Activated T-cell treated with anti-CD3 and anti-CD28 coated beads, Interleukin-2, amount 50 U/mL, for 72 hours (primary cell): Measurements from ENCODE around the gene BID. TPM values are rescaled to one million over a fixed set of nuclear protein-coding genes. Genes with fewer than 3 reads are reported as not detected.

Experiments
- ATAC-seq, 2 donors: fragments of 150-1000 bp; cut with Tn5 transposase; replicated peaks in 1 of 2; 2 replicates each; pipeline ENCODE4 v1.10.0; 2021; ENCODE audit warnings: moderate library complexity in 2 of 2, mild to moderate bottlenecking in 1 of 2
- DNase-seq, 2 donors: peaks; one replicate each; pipeline ENCODE4 v3.0.0; 2021 to 2022; ENCODE audit warnings: mixed read lengths in 1 of 2
- H3K27ac Mint-ChIP-seq: one replicate; pipeline ENCODE4 v1.8.0; 2022; ENCODE audit warnings: mild to moderate bottlenecking, moderate library complexity, mixed read lengths
- H3K27me3 Mint-ChIP-seq: one replicate; pipeline ENCODE4 v1.8.0; 2022; ENCODE audit warnings: low read depth, mixed read lengths
- H3K36me3 Mint-ChIP-seq, 2 donors: one replicate each; pipeline ENCODE4 v1.8.0; 2022; ENCODE audit warnings: mixed read lengths in 2 of 2, mild to moderate bottlenecking in 1 of 2; ENCODE audit not compliant: insufficient read depth in 2 of 2
- H3K4me1 Mint-ChIP-seq: one replicate; pipeline ENCODE4 v1.8.0; 2022; ENCODE audit warnings: low read depth, mixed read lengths
- H3K4me3 Mint-ChIP-seq, 2 donors: one replicate each; pipeline ENCODE4 v1.8.0; 2022; ENCODE audit warnings: mild to moderate bottlenecking in 2 of 2, mixed read lengths in 2 of 2, moderate library complexity in 2 of 2
- H3K9me3 Mint-ChIP-seq, 2 donors: one replicate each; pipeline ENCODE4 v1.8.0; 2022; ENCODE audit warnings: mixed read lengths in 2 of 2
- total RNA-seq, 2 donors: library from RNA; stranded (reverse); gene quantifications; one replicate each; pipeline ENCODE4 v1.2.3, GENCODE V29; 2022

The BID gene
- total RNA-seq, 2 donors from 2014 or later: 7.7 to 11.6 TPM

DNA sequence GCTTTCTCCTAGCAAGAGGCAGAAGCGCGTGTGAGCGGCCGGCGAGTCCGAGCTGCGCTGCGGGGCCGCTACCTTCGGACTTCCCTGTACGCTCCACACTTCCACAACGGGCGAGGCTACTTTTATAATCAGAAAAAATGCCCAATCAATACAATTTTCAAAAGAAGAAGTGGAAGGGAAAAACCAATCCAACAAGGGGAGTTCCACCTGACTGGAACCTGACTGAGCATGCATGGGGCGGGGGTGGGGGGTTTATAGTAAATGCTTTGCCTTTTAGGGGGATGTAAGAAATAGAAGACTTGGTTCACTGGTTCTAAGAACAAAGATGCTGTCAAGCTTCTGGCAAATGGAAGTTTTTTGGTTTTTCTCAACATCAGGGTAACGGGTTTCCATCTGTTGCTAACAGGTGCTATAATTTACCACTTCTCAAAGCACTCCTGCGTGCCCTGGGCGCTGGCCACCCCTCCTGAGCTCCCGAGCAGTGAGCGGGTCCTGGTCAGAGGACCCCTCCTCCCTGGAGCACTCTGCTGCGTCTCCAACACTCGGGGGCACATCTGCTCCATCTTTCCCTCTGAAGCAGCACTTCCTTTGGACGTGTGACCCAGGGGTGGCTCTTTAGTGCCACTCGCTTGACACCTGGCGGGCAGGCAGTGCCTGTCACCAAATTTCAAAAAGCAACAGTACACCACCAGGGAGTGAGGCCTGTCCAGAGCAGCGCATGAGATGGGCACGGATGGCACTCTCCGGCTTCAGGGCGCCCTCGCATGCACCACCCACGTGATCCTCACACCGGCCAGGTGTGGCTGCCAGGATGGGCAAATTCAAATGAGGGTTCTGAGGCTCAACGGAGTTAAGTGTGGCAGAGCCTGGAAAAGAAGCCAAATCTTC, 21.6 kb upstream of the BID start:
- Mint-ChIP-seq H3K36me3 (no peaks in the 10 kb centered on the region), H3K27me3 (no peaks in the 10 kb centered on the region), H3K4me3 (no peak overlapping the region), H3K27ac (no peak overlapping the region), H3K9me3 (no peaks in the 10 kb centered on the region), H3K4me1 (peaks cover 9% of the 10 kb centered on the region)
- DNase-seq: no peak
- no peak for ATAC-seq

DNA sequence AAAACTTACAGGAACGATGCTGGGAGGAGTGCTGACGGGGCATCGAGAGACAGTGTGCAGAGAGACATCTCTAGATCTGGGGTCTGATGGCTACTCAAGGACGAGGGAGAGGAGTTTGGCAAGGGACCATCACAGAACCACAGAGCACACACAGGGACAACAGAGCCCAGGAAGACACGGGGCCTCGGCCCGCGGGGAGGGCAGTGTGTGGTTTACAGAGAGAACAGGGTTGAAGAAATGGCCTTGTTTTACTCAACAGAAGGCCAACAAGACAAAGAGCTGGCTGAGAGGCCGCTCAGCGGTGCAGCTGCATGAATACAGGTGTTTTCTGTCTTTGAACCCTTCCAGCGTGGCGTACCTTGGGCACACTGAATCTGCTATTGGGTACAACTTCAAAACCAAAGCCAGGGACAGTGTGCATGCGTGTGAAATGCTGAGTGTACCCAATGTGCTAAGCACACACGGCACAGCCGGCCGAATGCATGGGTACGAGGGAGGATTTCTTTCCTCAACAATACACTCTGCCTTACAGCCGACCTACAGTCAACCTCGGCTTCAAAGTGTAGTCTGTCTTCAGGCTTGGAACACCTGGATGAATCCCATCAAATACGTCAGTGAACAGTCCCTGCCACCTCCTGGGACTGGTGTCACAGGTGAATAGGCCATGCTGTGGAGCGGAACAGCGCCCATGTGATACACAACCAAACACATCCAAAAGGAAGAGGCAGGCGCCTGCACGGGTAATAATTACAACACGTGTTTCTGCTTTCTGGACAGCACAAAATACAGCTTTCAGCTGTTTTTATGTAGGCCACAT, 20.7 kb upstream of the BID start:
- Mint-ChIP-seq H3K27me3 (no peaks in the 10 kb centered on the region), H3K36me3 (no peaks in the 10 kb centered on the region), H3K9me3 (no peaks in the 10 kb centered on the region), H3K27ac (no peak overlapping the region), H3K4me1 (peaks cover 5% of the 10 kb centered on the region), H3K4me3 (no peak overlapping the region)
- ATAC-seq (no peak), DNase-seq (no peak)

GRCh38 chr22:17792854-17793434, 18.7 kb upstream of the BID start:
- Mint-ChIP-seq H3K27me3 (no peaks in the 10 kb centered on the region), H3K27ac (no peak overlapping the region), H3K4me3 (no peak overlapping the region), H3K36me3 (no peaks in the 10 kb centered on the region), H3K9me3 (no peaks in the 10 kb centered on the region), H3K4me1 (peaks cover under 1% of the 10 kb centered on the region)
- no peak for DNase-seq
- ATAC-seq: no peak

- Mint-ChIP-seq H3K4me3 (no peak overlapping the region), H3K4me1 (no peaks in the 10 kb centered on the region), H3K36me3 (no peaks in the 10 kb centered on the region), H3K9me3 (no peaks in the 10 kb centered on the region), H3K27me3 (no peaks in the 10 kb centered on the region), H3K27ac (no peak overlapping the region)
- DNase-seq (no peak), ATAC-seq (no peak)
These were observed 18.0 kb upstream of the BID start for GRCh38 chr22:17792299-17792698.

- DNase-seq (no peak), ATAC-seq (no peak)
- Mint-ChIP-seq H3K27ac (no peak overlapping the region), H3K27me3 (no peaks in the 10 kb centered on the region), H3K36me3 (no peaks in the 10 kb centered on the region), H3K9me3 (no peaks in the 10 kb centered on the region), H3K4me1 (no peaks in the 10 kb centered on the region), H3K4me3 (no peak overlapping the region)
These were observed 16.9 kb upstream of the BID start for GRCh38 chr22:17791196-17791595.

DNA sequence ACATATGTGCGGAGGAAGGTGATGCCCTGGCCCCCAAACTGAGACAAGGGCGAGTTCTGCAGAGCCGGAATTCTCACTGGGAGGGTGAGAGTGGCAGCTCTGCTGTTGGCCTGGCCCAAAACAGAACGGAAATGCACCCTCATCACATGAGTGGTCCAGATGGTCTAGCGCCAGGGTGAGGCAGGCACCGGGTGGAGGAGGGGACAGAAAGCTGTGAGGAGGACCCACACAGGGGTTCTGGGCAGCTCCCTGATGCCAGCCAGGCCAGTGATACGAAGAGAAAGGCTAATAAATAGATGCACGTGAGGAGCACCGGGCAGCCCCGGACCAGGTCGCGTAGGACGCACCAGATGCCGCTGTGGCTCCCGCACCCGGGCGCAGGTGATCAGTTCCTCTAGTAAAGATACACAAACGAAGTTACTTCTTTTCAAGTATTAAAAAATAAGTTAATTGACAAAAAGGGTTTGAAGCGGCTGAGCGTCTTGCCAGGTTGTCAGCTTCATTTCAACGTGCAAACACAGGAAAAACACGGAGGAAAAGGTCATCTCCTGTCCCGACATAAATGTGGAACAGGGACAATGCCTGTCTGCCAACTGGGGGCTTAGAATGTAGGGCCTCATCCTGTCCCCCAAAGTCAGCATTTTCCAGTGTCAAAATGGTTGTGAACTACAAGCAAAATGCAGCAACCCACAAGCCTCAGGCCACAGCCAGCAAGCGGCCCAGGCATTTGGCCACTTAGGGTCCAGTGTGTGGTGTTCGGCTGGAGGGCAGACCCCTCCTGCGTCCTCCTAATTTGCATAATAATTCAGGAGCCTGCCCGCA, 15.3 kb upstream of the BID start:
- H3K27ac Mint-ChIP-seq: no peak overlapping the region
- no peaks in the 10 kb centered on the region for H3K9me3 Mint-ChIP-seq
- DNase-seq: no peak
- no peak for ATAC-seq
- H3K4me1 Mint-ChIP-seq: no peaks in the 10 kb centered on the region
- H3K36me3 Mint-ChIP-seq: no peaks in the 10 kb centered on the region
- H3K27me3 Mint-ChIP-seq: no peaks in the 10 kb centered on the region
- H3K4me3 Mint-ChIP-seq: no peak overlapping the region

GRCh38 chr22:17788528-17789378, 14.5 kb upstream of the BID start:
- no peaks in the 10 kb centered on the region for H3K4me1 Mint-ChIP-seq
- ATAC-seq (no peak), DNase-seq (no peak)
- no peaks in the 10 kb centered on the region for H3K9me3 Mint-ChIP-seq
- H3K4me3 Mint-ChIP-seq: no peak overlapping the region
- no peaks in the 10 kb centered on the region for H3K27me3 Mint-ChIP-seq
- no peaks in the 10 kb centered on the region for H3K36me3 Mint-ChIP-seq
- H3K27ac Mint-ChIP-seq: no peak overlapping the region

- H3K9me3 Mint-ChIP-seq: no peaks in the 10 kb centered on the region
- ATAC-seq: no peak
- H3K4me1 Mint-ChIP-seq: no peaks in the 10 kb centered on the region
These were observed 13.6 kb upstream of the BID start for GRCh38 chr22:17787716-17788330.

DNA sequence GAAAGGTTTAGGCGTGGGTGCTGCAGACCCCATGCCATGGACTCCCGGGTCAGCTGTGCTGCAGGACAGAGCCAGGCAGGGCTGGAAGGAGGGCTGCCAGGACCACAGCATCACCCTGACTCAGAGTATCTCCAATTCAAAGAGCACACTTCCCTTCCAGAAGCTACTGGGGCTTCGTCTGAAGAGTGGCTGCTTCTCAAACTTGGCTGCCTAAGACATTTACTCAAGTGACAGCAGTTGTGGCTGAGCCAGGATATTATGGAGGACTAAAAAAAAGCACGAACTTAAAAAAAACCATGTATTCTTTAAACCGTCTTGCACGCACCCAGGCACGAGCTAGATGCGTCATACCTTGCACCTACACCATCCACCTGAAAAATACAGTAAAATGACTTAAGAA, 13.0 kb upstream of the BID start:
- H3K27me3 Mint-ChIP-seq: no peaks in the 10 kb centered on the region
- ATAC-seq (no peak), DNase-seq (no peak)
- no peak overlapping the region for H3K4me3 Mint-ChIP-seq
- no peak overlapping the region for H3K27ac Mint-ChIP-seq
- H3K9me3 Mint-ChIP-seq: no peaks in the 10 kb centered on the region
- H3K36me3 Mint-ChIP-seq: no peaks in the 10 kb centered on the region
- H3K4me1 Mint-ChIP-seq: no peaks in the 10 kb centered on the region

More at GRCh38 chr22:17787716-17788330, 13.6 kb upstream of the BID start:
- Mint-ChIP-seq H3K27me3 (no peaks in the 10 kb centered on the region), H3K27ac (no peak overlapping the region), H3K36me3 (no peaks in the 10 kb centered on the region), H3K4me3 (no peak overlapping the region)
- no peak for DNase-seq

GRCh38 chr22:17786435-17787161, 12.3 kb upstream of the BID start:
- Mint-ChIP-seq H3K36me3 (no peaks in the 10 kb centered on the region), H3K4me1 (peaks cover 2% of the 10 kb centered on the region), H3K27ac (no peak overlapping the region), H3K27me3 (no peaks in the 10 kb centered on the region), H3K4me3 (no peak overlapping the region), H3K9me3 (no peaks in the 10 kb centered on the region)
- ATAC-seq (no peak), DNase-seq (no peak)
